ENCODE measurements around the gene TMEM192. TPM values are rescaled to one million over a fixed set of nuclear protein-coding genes. Genes with fewer than 3 reads are reported as not detected.

The TMEM192 gene
- total and polyA plus RNA-seq, 2 of the 13 experiments (the other 11 are each of a cell fraction or from before 2014, with no cell fraction given): 19.8 to 19.9 TPM

DNA sequence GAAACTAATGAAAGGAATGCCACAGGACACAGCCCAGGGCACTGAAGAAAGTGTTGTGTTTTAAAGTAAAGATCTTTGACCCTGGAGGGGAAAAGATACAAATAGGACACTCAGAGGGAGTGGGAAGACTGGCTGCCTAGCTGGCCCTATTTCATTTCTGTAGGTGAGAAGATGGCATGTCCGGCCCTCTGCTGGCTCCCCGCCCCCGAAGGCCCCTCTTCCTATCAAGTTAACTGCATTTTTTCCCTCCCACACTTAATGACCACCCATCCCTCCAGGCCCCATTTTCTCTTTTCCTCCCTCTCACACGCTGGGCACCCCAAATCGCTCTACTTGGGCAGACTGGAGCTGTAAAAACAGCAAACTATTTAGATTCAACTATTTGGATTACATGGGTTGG is 64.5 kb downstream of the TMEM192 start:
- no peak overlapping the region for H3K9ac ChIP-seq (ENCODE audit: insufficient read depth, low read depth, low read length)
- no peak overlapping the region for H2AFZ ChIP-seq (ENCODE audit: low read length)
- no peak overlapping the region for H3K4me2 ChIP-seq (ENCODE audit: low read depth, low read length)
- H4K20me1 ChIP-seq (ENCODE audit: insufficient read depth, low read length): no peaks in the 10 kb centered on the region
- intact Hi-C loops (cut with micrococcal nuclease; ENCODE audit: unreplicated experiment) (no loop called here), in situ Hi-C loops (cut with HindIII; ENCODE audit: extremely low pct_ligation_motif_present, low pct_unique_long_range_greater_than_20kb) (no loop called here)
- CTCF ChIA-PET (ENCODE audit: low intra/inter-chr PET ratio, low total read pairs): no interaction called here
- POLR2A ChIA-PET: no interaction called here
- no peak for DNase-seq (ENCODE audit: low spot score)
- no peak overlapping the region for H3K4me3 ChIP-seq (replicated peaks in 1 of 3; ENCODE audit: insufficient read depth in 1 of 3, low read depth in 2 of 3, low read length in 3 of 3)
- TF ChIP-seq LCORL (IDR thresholded peaks at IDR 0.05) (no peak), LCORL (CRISPR knock-in tag; IDR thresholded peaks at IDR 0.05) (no peak), ZSCAN9 (CRISPR knock-in tag; IDR thresholded peaks at IDR 0.05; ENCODE audit: borderline replicate concordance) (no peak), ZNF484 (CRISPR knock-in tag; IDR thresholded peaks at IDR 0.05; ENCODE audit: borderline replicate concordance, low read depth) (no peak), ZNF549 (CRISPR knock-in tag; IDR thresholded peaks at IDR 0.05) (no peak)
- TF ChIP-seq, protein P1, sequence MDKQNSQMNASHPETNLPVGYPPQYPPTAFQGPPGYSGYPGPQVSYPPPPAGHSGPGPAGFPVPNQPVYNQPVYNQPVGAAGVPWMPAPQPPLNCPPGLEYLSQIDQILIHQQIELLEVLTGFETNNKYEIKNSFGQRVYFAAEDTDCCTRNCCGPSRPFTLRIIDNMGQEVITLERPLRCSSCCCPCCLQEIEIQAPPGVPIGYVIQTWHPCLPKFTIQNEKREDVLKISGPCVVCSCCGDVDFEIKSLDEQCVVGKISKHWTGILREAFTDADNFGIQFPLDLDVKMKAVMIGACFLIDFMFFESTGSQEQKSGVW (CRISPR knock-in tag; IDR thresholded peaks at IDR 0.05; ENCODE audit: borderline replicate concordance): no peak
- TF ChIP-seq, protein P2, sequence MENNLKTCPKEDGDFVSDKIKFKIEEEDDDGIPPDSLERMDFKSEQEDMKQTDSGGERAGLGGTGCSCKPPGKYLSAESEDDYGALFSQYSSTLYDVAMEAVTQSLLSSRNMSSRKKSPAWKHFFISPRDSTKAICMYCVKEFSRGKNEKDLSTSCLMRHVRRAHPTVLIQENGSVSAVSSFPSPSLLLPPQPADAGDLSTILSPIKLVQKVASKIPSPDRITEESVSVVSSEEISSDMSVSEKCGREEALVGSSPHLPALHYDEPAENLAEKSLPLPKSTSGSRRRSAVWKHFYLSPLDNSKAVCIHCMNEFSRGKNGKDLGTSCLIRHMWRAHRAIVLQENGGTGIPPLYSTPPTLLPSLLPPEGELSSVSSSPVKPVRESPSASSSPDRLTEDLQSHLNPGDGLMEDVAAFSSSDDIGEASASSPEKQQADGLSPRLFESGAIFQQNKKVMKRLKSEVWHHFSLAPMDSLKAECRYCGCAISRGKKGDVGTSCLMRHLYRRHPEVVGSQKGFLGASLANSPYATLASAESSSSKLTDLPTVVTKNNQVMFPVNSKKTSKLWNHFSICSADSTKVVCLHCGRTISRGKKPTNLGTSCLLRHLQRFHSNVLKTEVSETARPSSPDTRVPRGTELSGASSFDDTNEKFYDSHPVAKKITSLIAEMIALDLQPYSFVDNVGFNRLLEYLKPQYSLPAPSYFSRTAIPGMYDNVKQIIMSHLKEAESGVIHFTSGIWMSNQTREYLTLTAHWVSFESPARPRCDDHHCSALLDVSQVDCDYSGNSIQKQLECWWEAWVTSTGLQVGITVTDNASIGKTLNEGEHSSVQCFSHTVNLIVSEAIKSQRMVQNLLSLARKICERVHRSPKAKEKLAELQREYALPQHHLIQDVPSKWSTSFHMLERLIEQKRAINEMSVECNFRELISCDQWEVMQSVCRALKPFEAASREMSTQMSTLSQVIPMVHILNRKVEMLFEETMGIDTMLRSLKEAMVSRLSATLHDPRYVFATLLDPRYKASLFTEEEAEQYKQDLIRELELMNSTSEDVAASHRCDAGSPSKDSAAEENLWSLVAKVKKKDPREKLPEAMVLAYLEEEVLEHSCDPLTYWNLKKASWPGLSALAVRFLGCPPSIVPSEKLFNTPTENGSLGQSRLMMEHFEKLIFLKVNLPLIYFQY (CRISPR knock-in tag; IDR thresholded peaks at IDR 0.05; ENCODE audit: borderline replicate concordance): no peak
- H3K4me1 ChIP-seq (ENCODE audit: insufficient read depth, low read length): no peaks in the 10 kb centered on the region
- 9% methylated on average over 5 of the region's 5 CpGs for WGBS (ENCODE audit: low lambda C conversion rate)
- H3K9me3 ChIP-seq (ENCODE audit: low read length): no peaks in the 10 kb centered on the region
- no peak for FAIRE-seq
- no peak for ATAC-seq
- no TSS peak for BruUV-seq (replicated peaks)
- H3K79me2 ChIP-seq (ENCODE audit: insufficient read depth, low read length): no peaks in the 10 kb centered on the region
- H3K36me3 ChIP-seq (replicated peaks in 1 of 2; ENCODE audit: control insufficient read depth in 1 of 2, insufficient read depth in 2 of 2, low read length in 2 of 2): no peaks in the 10 kb centered on the region
- peaks cover 0 to 2% of the 10 kb centered on the region in 2 experiments; a peak in 1 of 5 replicates for H3K27me3 ChIP-seq (ENCODE audit: control insufficient read depth in 1 of 2, insufficient read depth in 2 of 2, low read length in 2 of 2)
- no peak overlapping the region for H3K27ac ChIP-seq (ENCODE audit: extremely low read length, insufficient read depth, low read length)

Measured in HepG2 (cell line).